ENCODE measurements around the gene ARNT2.

DNA sequence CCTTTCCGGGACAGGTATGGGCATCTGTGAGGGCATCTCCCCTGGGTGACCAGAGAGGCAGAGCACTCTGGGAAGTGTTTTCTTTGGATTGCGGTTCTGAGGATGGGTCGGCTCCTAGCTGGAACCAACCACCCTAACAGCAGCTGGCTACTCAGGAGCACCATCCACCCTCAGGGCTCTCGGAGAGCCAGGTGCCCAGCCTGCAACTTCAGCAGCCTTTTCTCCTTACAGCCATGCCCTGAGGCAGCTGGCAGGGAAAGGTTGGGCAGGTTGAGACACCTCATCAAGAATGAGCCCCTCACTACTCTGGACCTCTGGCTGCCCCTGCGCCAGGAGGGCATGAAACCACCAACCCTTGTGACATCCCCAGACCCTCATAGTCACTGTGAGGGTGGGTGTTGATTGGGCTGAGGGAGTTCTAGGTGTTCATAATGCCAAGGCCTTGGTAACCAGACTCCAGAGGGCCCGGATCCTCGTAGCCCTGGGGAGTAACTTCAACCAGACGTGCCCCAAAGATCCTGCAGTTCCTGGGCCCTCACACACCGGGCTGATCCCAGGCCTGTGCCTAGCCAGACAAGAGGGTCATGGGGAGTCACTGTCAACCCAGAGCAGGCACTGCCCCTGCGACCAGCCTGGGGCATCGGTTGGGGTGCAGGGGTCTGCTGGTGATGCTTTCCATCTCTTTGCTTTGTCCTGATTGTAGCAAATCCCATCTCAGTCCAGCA lies 176.5 kb downstream of the ARNT2 start:
- TF ChIP-seq OSR1 (CRISPR knock-in tag; IDR thresholded peaks at IDR 0.05) (no peak), BACH2 (CRISPR knock-in tag; IDR thresholded peaks at IDR 0.05; ENCODE audit: borderline replicate concordance) (no peak), GLIS3 (CRISPR knock-in tag; IDR thresholded peaks at IDR 0.05) (no peak), ZC3H10 (CRISPR knock-in tag; IDR thresholded peaks at IDR 0.05) (no peak), ZFP30 (CRISPR knock-in tag; IDR thresholded peaks at IDR 0.05) (no peak), TOX (CRISPR knock-in tag; IDR thresholded peaks at IDR 0.05; ENCODE audit: borderline replicate concordance) (no peak), CREB5 (CRISPR knock-in tag; IDR thresholded peaks at IDR 0.05; ENCODE audit: low read depth) (no peak), PATZ1 (CRISPR knock-in tag; IDR thresholded peaks at IDR 0.05; ENCODE audit: borderline replicate concordance) (no peak), ZNF70 (CRISPR knock-in tag; IDR thresholded peaks at IDR 0.05) (no peak), CSDC2 (CRISPR knock-in tag; IDR thresholded peaks at IDR 0.05) (no peak), PPARA (CRISPR knock-in tag; IDR thresholded peaks at IDR 0.05; ENCODE audit: borderline replicate concordance) (no peak), ZNF8 (CRISPR knock-in tag; IDR thresholded peaks at IDR 0.05) (no peak), ARNTL (CRISPR knock-in tag; IDR thresholded peaks at IDR 0.05; ENCODE audit: borderline replicate concordance, low read depth) (no peak), RARB (CRISPR knock-in tag; IDR thresholded peaks at IDR 0.05) (no peak)
